Nephron progenitor cell (in vitro differentiated cells): ENCODE data around the gene THPO.

ENCODE experiments used
- DNase-seq: peaks from one replicate; pipeline ENCODE4 v3.0.0; 2021
- H3K27ac Mint-ChIP-seq: 2 replicates; pipeline ENCODE4 v1.8.0; 2021; ENCODE audit warnings: mild to moderate bottlenecking, moderate library complexity, mixed read lengths
- H3K27me3 Mint-ChIP-seq: 2 replicates; pipeline ENCODE4 v1.8.0; 2021; ENCODE audit warnings: mild to moderate bottlenecking, low read depth, mixed read lengths; ENCODE audit not compliant: poor library complexity
- H3K36me3 Mint-ChIP-seq: 2 replicates; pipeline ENCODE4 v1.8.0; 2021; ENCODE audit warnings: low read depth, mixed read lengths
- H3K4me1 Mint-ChIP-seq: 2 replicates; pipeline ENCODE4 v1.8.0; 2021; ENCODE audit warnings: mixed read lengths
- H3K4me3 Mint-ChIP-seq: 2 replicates; pipeline ENCODE4 v1.8.0; 2021; ENCODE audit warnings: mild to moderate bottlenecking, moderate library complexity, mixed read lengths
- H3K9me3 Mint-ChIP-seq: 2 replicates; pipeline ENCODE4 v1.8.0; 2021; ENCODE audit warnings: mild to moderate bottlenecking, moderate library complexity, mixed read lengths
- CTCF ChIP-seq: fragments of 200-600 bp; sonication (generic); IDR thresholded peaks from 2 replicates; pipeline ENCODE4 v1.5.0; 2021; ENCODE audit warnings: antibody characterized with exemption

The THPO gene

GRCh38 chr3:184359610-184360009 is 18.4 kb downstream of the THPO start:
- Mint-ChIP-seq H3K27me3 (peaks cover 8% of the 10 kb centered on the region), H3K9me3 (no peaks in the 10 kb centered on the region), H3K4me3 (peak overlapping the region; percentile 88), H3K27ac (no peak overlapping the region), H3K36me3 (peaks cover 17% of the 10 kb centered on the region), H3K4me1 (peaks cover 48% of the 10 kb centered on the region)
- TF ChIP-seq CTCF = no peak
- no peak for DNase-seq

GRCh38 chr3:184358921-184359350 is 19.1 kb downstream of the THPO start:
- Mint-ChIP-seq H3K27ac (no peak overlapping the region), H3K9me3 (no peaks in the 10 kb centered on the region), H3K36me3 (peaks cover 14% of the 10 kb centered on the region), H3K27me3 (peaks cover 8% of the 10 kb centered on the region), H3K4me3 (peak overlapping the region; percentile 69), H3K4me1 (peaks cover 43% of the 10 kb centered on the region)
- no peak for DNase-seq
- TF ChIP-seq CTCF = no peak

GRCh38 chr3:184358124-184358767 is 19.8 kb downstream of the THPO start:
- no peak for TF ChIP-seq CTCF
- Mint-ChIP-seq H3K9me3 (no peaks in the 10 kb centered on the region), H3K27ac (no peak overlapping the region), H3K36me3 (peaks cover 14% of the 10 kb centered on the region), H3K4me3 (no peak overlapping the region), H3K27me3 (peaks cover 8% of the 10 kb centered on the region), H3K4me1 (peaks cover 37% of the 10 kb centered on the region)
- DNase-seq = no peak

- Mint-ChIP-seq H3K4me3 (no peak overlapping the region), H3K4me1 (peaks cover 37% of the 10 kb centered on the region), H3K36me3 (peaks cover 14% of the 10 kb centered on the region), H3K27me3 (peaks cover 8% of the 10 kb centered on the region), H3K9me3 (no peaks in the 10 kb centered on the region), H3K27ac (no peak overlapping the region)
- DNase-seq = no peak
- no peak for TF ChIP-seq CTCF
Measured at GRCh38 chr3:184357248-184358123, 20.5 kb downstream of the THPO start.

- peak overlapping the region; percentile 58 for H3K27ac Mint-ChIP-seq
- peaks cover 48% of the 10 kb centered on the region for H3K4me1 Mint-ChIP-seq
- TF ChIP-seq CTCF = no peak
- H3K9me3 Mint-ChIP-seq = no peaks in the 10 kb centered on the region
- peaks cover 10% of the 10 kb centered on the region for H3K27me3 Mint-ChIP-seq
- peaks cover 18% of the 10 kb centered on the region for H3K36me3 Mint-ChIP-seq
- no peak for DNase-seq
- H3K4me3 Mint-ChIP-seq = no peak overlapping the region
Measured at GRCh38 chr3:184355261-184356040, 22.6 kb downstream of the THPO start.
